PFSK-1 (cell line): ENCODE data around the gene MRPL17.

Experiments
- FOXP2 ChIP-seq: optimal IDR thresholded peaks from 2 replicates; pipeline ENCODE3; 2011; ENCODE audit warnings: borderline replicate concordance, control low read depth, inconsistent platforms; ENCODE audit not compliant: insufficient read depth; ENCODE audit errors: extremely low read length, extremely low read depth
- POLR2AphosphoS5 ChIP-seq: IDR thresholded peaks from 2 replicates; pipeline ENCODE4 v1.6.1; 2012; ENCODE audit warnings: low read depth, mild to moderate bottlenecking, control low read depth, low read length, moderate library complexity
- TAF1 ChIP-seq: IDR thresholded peaks from 2 replicates; pipeline ENCODE4 v1.6.1; 2012; ENCODE audit warnings: low read length, control low read depth, borderline replicate concordance; ENCODE audit not compliant: insufficient read depth
- TF ChIP-seq, protein P1 (sequence below), 2 experiments: IDR thresholded peaks; 2 replicates each; pipeline versions ENCODE4 v1.6.1 to v1.8.0; 2011 to 2012; ENCODE audit warnings: low read depth in 2 of 2, low read length in 2 of 2, control low read depth in 1 of 2, inconsistent platforms in 1 of 2, mild to moderate bottlenecking in 1 of 2, moderate library complexity in 1 of 2; ENCODE audit not compliant: insufficient read depth in 1 of 2

DNA sequence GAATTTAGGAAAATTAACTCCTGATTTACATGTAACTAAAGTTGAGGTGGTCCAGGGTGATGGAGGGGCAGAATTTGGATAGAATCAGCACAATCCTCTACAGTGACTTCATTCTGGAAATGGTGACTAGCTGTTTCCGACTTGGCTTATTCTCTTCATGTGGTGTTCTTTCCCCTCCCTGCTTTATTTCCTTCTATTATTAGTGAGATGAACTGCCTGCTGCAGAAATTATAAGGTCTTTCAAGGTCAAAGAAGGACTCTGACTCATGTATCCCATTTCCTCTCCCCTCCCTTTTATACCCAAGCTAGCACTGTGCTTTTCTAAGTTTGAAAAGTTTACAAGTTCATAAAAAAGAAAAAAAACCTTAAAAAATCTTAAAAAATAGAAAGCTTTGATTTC, 12.2 kb upstream of the MRPL17 start:
- TF ChIP-seq POLR2AphosphoS5: no peak
- TF ChIP-seq, protein P1, sequence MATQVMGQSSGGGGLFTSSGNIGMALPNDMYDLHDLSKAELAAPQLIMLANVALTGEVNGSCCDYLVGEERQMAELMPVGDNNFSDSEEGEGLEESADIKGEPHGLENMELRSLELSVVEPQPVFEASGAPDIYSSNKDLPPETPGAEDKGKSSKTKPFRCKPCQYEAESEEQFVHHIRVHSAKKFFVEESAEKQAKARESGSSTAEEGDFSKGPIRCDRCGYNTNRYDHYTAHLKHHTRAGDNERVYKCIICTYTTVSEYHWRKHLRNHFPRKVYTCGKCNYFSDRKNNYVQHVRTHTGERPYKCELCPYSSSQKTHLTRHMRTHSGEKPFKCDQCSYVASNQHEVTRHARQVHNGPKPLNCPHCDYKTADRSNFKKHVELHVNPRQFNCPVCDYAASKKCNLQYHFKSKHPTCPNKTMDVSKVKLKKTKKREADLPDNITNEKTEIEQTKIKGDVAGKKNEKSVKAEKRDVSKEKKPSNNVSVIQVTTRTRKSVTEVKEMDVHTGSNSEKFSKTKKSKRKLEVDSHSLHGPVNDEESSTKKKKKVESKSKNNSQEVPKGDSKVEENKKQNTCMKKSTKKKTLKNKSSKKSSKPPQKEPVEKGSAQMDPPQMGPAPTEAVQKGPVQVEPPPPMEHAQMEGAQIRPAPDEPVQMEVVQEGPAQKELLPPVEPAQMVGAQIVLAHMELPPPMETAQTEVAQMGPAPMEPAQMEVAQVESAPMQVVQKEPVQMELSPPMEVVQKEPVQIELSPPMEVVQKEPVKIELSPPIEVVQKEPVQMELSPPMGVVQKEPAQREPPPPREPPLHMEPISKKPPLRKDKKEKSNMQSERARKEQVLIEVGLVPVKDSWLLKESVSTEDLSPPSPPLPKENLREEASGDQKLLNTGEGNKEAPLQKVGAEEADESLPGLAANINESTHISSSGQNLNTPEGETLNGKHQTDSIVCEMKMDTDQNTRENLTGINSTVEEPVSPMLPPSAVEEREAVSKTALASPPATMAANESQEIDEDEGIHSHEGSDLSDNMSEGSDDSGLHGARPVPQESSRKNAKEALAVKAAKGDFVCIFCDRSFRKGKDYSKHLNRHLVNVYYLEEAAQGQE (IDR thresholded peaks at IDR 0.05; ENCODE audit: insufficient read depth in 1 of 2, low read depth in 2 of 2, low read length in 2 of 2): no peak
- no peak for TF ChIP-seq FOXP2
- TF ChIP-seq TAF1: no peak
